HG02798 (cell line): ENCODE results near the gene PCNX1.
"Not testable (repeated sequence)": the region's sequence is repeated elsewhere in the genome, so short reads cannot be mapped to it uniquely, and the experiment has no call there.

Experiments
- ATAC-seq: cut with Tn5 transposase; IDR thresholded peaks from one replicate; pipeline ENCODE4 v1.9.1; 2021; ENCODE audit warnings: mild to moderate bottlenecking; ENCODE audit not compliant: unreplicated experiment, poor library complexity

PCNX1 gene

DNA sequence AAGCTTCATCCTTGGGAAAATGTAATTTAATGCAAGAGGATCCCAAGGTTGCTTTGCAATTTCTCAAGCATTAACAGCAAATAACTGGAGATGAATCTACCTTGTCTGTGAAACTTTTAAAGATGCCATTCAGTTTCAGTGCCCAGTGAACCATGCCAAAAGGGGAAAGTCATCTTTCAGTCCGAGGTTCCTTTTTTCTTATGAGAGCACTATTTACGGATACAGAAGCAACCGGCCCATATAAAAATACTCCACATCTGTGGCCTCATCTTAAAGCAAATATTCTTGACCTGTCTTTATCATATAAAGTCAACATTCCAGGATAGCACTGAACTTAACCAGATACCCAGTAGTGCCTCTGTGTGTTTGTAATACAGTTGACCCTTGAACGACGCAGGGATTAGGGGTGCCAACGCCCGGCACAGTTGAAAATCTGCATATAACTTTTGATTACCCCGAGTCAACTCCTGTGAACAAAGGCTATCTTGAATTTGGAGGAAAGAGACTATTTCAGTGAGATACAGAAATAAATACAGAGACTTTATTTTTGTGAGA is 209.4 kb downstream of the PCNX1 start:
- peak; percentile 36 for ATAC-seq

DNA sequence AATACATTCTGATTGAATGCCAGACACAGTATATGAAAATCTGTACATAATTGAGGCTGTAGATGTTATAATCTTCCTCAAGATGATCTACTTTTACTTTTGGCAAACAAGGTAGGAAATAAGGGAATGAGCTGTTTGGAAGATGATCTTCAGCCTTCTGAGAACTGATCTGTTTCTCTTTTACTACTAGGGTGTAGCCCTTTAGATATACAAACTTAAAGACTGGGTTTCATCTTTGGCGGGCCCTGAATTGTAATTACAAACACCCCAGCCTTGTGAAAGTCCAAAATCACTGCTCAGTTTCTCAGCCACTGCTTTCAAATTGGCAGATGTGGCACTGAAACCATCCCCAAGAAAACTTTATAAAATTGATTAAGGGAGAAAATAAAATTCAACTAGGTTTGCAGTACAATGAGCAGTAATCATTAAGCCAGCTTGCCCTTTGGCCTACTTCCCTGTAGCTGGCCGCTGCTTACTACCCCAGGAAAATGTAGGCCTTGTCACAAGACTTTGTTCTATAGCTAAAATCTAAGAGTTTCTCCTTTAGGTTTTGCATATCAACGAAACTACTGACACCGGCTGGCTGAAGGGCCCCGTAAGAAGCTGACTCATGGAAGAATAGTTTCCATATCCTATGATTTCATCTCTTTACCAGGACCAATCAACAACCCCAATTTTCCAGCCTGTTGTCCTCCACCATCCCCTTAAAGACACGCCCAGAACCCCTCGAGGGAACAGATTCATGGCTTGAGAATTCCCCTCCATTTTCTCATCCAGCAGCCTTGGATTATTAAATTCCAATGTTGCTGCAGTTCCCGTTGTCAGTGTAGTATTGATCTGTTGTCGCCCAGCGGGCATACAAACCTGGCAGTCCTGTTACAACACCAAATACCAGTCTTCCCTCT is 210.8 kb downstream of the PCNX1 start:
- ATAC-seq, result no peak

DNA sequence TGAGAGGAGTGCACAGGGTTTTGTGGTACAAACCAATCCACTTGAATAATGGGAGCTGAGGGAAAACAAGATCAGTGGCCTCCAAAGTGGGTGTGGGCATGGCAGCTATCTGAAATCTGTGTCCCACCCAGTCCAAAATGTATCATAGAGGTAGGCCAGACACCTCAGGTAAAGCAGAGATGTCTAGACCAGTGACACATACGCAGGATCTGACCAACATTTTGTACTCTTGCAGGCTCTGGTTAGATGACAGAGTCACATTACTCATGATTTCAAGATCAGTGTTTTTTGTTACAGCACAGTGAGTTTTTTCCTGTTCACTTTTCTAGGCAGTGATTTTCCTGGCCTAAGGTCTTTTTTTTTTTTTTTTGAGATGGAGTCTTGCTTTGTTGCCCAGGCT is 211.8 kb downstream of the PCNX1 start:
- ATAC-seq, result no peak

- ATAC-seq, result no peak
Observed at GRCh38 chr14:71119832-71120231, 212.6 kb downstream of the PCNX1 start.

DNA sequence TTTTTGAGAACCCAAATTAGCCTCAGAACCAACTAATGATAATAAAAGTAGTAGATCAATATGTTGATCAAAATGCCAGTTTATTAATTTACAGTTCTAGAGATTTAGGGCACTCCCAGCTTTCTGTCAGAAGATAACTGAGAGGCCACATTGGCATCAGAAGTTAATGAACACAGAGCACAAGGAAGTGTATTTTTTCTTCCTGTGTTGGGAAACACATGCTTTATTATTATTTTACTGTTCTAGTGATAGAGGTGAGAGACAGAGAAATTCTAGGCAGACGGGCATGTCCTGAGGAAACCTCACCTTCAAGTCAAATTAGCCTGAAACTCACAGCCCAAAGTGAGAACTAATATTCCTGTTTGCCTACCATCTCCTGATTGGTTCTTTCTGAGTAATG is 213.7 kb downstream of the PCNX1 start:
- no peak for ATAC-seq

GRCh38 chr14:71121711-71122110 is 214.5 kb downstream of the PCNX1 start:
- no peak for ATAC-seq

DNA sequence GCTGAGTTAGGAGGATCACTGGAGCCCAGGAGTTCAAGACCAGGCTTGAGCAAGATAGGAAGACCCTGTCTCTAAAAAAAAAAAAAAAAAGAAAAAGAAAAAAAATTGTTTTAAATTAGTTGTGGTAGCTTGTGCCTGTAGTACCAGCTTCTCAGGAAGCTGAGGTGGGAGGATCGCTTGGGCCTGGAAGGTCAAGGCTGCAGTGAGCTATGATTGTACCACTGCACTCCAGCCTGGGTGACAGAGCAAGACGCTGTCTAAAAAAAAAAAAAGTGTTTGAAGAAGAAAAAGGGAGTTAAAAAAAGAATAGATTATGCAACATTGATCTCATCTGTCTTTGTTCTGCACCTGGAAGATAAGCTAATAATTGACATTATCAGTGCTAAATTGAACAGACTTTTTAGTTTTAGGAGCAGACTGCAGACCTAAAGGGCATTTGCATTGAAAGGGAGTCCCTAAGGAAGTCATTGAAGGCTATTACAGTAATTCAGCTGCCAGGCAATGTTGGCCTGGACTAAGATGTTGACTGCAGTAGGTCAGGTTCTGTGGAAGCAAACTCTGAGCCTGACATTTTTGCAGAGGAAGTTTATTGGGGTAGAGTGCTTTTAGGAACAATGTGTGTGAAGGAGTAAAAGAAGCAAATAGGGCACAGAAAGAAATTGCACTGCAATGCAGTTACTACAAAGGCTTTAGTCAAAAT is 215.8 kb downstream of the PCNX1 start:
- ATAC-seq, result no peak

GRCh38 chr14:71123579-71124135 is 216.4 kb downstream of the PCNX1 start:
- ATAC-seq, result no peak

GRCh38 chr14:71129716-71130490 is 222.6 kb downstream of the PCNX1 start:
- not testable (repeated sequence) for ATAC-seq

- no peak for ATAC-seq
Observed at GRCh38 chr14:71130491-71131179, 223.4 kb downstream of the PCNX1 start.

- no peak for ATAC-seq
Observed at GRCh38 chr14:71133296-71133695, 226.0 kb downstream of the PCNX1 start.

DNA sequence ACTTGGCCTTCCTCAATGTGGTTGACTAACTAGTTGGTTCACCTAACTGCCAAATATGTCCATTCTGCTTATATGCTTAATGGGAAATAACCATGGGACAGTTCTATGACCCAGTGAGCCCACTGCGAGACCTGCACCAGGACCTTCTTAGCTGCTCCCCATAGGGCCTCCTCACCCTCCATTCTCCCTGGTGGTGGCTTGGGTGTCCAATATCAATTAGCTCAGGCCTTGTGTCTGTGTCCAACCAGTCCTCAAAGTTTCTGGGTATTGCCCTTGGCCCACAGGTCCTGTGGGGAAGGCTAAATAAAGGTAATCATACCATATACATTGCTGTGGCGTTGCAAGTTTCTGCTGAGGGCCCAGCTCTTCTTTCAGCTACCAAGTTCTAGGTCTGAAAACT is 228.2 kb downstream of the PCNX1 start:
- no peak for ATAC-seq

DNA sequence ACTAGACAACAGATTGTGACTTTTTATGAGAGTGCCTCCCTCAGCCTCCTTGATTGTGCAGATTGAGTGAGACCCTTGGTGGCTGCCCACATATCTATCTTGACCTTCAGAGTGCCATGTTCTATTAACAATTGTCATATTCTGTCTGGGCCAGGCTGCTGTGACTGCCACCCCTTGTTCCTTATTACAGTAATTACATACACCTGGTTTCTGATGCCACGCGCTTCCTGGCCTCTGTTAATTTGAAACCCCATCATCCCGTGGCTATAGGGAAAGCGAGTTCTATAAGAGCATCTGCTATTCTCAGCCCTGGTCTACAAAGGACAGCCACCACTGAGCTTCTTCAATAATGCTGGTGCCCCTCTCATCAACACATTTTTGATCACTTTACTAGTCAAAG is 228.7 kb downstream of the PCNX1 start:
- ATAC-seq, result no peak

DNA sequence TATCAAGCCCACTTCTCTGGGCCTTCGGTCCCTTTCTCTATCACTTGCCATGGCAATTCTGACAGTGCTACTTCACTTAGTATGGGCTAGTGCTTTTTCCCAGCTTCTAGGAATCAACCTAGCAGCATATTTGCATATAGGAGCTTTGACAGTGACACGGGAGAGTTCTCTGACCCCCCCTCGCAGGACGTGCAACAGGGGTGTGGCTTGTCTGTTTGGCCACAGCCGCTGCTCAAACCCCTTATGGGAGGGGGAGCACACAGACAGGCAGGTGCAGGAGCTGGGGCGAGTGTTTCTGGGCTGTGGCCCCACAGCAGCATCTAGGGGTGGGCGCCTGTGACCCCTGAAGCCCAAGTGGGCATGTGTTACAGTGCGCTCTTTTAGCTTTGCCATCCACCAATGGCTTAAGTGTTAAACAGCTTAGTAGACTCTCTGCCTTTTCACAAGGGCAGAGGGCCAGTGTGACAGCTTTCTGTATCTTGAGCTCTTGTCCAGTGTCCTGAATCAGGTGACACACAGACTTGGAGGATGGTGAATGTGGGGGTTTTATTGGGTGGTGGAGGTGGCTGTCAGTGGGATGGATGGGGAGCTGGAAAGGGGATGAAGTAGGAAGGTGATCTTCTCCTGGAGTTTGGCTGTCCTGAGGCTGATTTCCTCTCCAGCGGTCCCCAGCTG is 229.3 kb downstream of the PCNX1 start:
- no peak for ATAC-seq

DNA sequence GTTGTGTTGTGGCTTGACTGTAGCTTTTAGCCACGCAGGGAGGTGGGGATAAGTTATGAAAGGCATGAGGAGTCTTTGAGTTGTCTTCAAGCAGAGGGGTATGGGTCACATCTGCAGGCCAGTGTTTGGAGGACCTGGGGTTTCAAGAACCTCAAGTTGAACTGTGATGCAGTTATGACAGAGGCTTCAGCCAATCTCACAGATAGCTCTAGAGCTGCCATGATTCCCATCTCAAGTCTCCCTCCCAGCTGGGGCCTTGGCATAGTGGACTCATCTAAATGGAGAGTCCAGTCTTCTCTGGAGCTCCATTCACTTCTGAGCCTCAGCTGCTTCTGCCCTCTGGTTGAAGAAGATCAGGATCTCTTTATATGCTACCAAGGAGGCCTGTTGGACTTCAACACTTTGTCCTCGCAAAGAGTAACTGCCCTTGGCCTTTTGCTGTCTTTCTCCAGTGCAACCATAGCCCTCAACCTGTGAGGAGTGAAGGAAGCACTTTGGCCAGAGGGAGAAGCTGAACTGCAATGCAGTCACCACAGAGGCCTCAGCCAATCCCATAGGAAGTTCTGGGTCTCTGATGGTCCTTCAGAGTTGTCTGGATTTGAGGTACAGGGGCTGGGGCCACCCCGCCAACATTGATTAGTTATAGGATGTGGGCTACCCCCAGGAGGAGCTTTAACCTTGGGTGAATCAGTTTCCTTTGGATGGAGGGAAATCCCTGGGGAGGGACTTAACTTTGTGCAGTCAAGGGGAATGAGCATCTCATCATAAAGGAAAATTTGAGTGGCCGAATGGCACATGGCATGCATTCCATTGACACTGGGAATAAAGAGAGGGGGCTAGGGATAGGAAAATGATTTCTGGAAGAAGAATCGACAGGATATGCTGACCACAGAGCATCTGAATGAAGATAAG is 230.5 kb downstream of the PCNX1 start:
- ATAC-seq, result no peak

DNA sequence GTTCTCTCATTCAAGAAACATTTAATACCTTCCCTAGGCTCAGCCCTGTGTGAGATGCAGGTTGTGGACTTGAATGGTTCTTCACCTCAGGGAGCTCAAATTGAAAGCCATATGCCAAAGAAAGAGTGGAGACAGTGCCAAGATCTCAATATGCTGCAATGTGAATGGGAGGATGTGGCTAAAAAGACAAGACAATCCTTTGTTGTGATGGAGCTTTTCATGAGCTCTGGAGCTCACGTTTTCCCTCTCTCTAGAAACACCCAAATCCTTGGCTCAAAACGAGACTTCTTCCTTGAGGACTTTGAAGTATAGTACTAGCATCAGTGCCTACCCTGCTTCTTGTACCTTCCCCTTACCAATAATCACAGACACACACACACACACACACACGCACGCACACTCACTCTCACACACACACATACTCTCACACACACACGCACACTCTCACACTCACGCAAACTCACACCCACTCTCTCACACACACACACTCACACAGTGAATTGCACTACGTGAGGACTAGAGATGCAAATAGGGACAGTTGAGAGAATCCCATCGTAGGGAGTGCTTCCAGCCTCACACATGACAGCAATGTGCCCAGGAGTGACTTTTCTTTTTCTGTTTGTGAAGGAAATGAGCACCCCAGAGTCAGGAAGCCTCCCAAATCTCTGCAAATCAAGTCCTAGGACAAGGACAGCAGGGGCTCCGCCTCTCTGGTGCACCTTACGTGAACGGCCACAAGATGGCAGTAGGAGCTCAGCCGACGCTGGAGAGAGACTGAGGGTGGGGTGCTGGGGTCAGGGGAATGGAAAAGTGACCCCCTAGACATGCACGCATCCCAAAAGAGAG is 231.4 kb downstream of the PCNX1 start:
- peak; percentile 61 for ATAC-seq

- ATAC-seq, result no peak
Observed at GRCh38 chr14:71139294-71139946, 232.2 kb downstream of the PCNX1 start.
